Measurements from ENCODE around the gene CENPA.

Gene CENPA

GRCh38 chr2:26763019-26763418, 22.8 kb upstream of the CENPA start:
- no peak for DNase-seq

GRCh38 chr2:26764078-26764887, 21.6 kb upstream of the CENPA start, which contains the start of gene SLC35F6:
SLC35F6 (plus strand) TSS chr2:26764284; CDS start chr2:26764350, 66 bp downstream.
- DNase-seq, result peak; percentile 52

- no peak for DNase-seq
Observed at GRCh38 chr2:26764906-26765305, 20.9 kb upstream of the CENPA start.

- no peak for DNase-seq
Observed at GRCh38 chr2:26765475-26766200, 20.2 kb upstream of the CENPA start.

DNA sequence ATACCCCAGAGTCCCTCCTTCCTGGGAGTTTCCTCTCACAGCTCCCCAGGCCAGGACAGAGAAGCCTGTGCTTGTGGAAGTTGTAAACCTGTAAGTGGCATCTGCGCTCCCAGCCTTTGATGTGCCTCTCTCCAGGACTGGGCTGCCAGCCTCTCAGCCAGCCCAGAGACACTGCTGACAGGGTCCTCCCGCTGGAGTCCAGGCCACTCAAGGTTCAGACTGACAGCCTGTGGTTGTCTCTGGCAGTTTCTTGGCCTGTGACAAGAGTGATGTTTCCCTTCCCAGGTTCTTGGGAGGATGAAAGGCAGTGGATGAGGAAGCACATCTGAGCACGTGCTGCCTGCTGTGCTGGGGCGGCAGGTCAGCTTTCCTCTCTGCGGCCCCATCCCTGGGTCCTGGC, 18.7 kb upstream of the CENPA start:
- no peak for DNase-seq

- no peak for DNase-seq
Observed at GRCh38 chr2:26767894-26768487, 17.9 kb upstream of the CENPA start.

DNA sequence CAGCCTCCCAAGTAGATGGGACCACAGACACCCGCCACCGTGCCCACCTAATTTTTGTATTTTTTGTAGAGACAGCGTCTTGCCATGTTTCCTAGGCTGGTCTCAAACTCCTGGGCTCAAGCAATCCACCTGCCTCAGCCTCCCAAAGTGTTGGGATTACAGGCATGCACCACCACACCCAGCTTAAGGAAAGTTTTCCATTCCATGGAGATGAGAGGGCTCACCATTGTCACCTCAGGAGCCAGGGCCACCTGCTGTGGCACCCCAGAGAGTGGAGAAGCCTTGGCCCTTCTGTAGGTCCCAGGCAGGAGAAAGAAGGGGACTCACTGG, 17.1 kb upstream of the CENPA start:
- DNase-seq, result no peak

GRCh38 chr2:26769089-26769761, 16.6 kb upstream of the CENPA start:
- peak; percentile 98 for DNase-seq

DNA sequence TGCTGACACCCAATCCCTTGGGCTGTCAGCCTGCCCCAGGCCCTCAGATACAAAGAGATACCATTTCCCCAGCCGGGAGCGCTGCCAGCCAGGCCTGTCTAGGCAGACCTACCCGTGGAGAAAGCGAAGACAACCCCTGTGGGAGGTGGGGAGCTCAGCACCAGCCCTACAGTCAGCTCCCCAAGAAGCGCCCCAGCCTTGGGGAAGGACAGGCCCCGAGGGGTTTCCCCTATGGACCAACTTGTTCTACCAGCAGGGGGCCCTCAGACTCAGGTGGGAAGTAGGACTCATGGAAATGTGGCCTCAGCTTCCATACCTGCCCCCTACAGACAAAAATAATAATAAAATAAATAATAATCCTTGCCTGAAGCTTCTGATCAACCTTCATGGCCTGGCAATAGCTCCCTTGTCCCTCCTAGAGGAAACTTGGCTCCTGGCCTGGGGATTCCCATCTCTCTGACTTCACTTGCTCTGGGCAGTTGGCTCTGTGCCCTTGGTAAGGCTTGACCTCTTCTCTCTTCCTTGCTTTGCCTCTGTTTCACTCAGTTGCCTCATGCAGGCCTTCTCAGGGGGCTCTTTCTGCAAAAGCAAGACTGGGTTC, 14.8 kb upstream of the CENPA start:
- DNase-seq, result no peak

GRCh38 chr2:26772064-26773001, 13.5 kb upstream of the CENPA start:
- DNase-seq, result peak; percentile 86

- DNase-seq, result no peak
Observed at GRCh38 chr2:26776195-26776800, 9.6 kb upstream of the CENPA start.

GRCh38 chr2:26778098-26778497, 7.8 kb upstream of the CENPA start:
- no peak for DNase-seq

DNA sequence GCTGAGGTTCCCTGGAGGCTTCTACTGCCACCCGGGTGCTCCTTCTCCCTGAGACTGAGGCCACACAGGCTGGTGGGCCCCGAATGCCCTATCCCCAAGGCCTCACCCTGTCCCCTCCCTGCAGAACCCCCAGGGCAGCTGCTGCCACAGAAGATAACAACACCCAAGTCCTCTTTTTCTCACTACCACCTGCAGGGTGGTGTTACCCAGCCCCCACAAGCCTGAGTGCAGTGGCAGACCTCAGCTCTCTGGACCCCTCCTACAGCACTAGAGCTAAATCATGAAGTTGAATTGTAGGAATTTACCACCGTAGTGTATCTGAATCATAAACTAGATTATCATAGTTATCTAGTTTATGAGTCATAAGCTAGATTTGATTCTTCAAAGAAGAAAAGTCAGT, 7.3 kb upstream of the CENPA start:
- no peak for DNase-seq

DNA sequence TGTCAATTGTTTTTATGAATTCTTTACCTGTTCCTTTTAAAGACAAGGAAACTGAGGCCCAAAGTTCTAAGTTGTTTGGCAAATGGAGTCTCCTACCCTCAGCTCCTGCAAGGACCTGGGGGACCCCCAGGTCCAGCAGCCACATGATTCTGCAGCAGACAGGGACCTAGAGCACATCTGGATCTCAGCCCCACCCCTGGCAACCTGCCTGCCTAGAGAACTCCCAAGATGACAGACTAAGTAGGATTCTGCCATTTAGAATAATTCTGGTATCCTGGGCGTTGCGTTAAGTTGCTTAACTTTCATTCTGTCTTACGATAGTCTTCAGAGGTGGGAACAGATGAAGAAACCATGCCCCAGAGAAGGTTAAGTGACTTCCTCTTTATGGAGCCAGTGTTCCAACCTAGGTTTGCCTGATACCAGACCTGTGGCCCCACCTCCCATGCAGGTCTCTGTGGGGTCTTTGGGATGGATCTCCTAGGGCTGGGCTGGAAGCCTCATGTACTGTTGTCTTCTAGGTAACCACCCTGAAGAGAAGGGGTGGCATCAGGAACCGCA, 5.6 kb upstream of the CENPA start:
- peak; percentile 81 for DNase-seq

GRCh38 chr2:26782876-26783704, 2.8 kb upstream of the CENPA start:
- DNase-seq, result peak; percentile 6

DNA sequence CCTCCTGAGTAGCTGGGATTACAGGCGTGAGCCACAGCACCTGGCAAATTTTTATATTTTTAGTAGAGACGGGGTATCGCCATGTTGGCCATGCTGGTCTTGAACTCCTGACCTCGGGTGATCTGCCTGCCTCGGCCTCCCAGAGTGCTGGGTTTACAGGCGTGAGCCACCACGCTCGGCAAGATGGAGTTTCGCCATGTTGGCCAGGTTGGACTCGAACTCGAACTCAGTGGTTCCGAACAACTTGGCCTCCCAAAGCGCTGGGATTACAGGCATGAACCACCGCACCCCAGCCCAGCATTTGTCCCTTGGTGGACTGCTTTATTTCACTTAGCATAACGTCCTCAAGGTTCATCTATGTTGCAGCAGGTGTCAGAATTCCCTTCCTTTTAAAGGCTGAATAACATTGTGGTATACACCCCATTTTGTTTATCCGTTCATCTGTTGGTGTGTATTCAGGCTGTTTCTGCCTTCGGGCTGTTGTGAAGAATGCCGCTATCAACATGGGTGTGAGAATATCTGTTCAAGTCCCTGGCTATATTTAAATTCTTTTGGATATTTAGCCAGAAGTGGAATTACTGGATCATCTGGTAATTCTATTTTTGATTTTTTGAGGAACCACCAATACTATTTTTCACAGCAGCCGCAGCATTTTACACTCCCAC, 1.2 kb upstream of the CENPA start:
- DNase-seq, result no peak

DNA sequence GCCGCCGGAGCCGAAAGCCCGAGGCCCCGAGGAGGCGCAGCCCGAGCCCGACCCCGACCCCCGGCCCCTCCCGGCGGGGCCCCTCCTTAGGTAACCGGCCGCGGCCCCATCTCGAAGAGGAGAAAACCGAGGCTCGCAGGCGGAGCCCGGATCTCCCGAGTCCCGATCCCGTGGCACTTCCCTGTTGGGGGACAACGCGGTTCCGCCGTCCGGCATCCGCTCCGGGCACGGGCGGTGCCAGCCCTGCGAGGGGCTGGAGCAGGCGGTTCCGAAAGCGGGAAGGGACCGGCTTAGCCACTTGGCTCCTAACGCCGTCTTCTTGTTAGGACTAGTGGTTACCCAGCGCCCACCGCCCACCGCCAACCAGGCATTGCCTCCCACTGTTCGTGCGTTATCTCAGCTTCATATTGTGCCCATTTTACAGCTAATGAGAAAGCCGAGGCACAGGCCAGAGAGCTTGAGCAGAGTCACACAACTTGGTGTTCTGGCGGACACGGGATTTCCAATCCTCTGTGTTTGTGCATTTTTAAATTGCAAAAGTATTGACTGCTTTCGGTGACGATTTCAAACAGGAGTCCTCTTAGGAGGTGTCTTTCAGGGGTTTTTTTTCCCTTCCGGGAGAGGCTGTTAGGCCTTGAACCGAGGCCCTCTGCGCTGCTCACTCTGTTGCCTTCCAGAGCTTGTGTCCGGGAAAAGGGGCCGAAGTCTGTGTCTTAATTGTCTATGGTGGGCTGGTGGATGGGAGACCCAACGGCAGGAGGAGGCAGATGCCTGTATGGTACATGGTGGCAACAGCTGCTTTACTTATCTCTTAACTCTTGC, 562 bp downstream of the CENPA start:
- no peak for DNase-seq

GRCh38 chr2:26792720-26793119, 6.9 kb downstream of the CENPA start:
- DNase-seq, result no peak

DNA sequence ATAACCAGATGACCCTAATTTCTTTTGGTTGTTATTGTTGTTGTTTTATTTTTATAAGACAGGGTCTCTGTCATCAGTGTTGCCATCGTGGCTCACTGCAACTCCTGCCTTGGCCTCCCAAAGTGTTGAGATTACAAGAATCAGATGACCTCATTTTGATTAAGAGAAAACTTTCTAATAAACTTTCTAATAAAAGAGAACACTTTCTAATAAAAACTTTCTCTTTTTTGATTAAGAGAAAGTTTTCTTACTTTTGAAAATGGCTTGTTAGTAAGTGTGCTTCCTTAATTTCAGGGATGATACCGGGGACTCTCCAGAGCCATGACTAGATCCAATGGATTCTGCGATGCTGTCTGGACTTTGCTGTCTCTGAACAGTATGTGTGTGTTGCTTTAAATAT, 7.7 kb downstream of the CENPA start:
- DNase-seq, result no peak
